Left ventricle myocardium inferior (tissue), 1 donor: Measurements from ENCODE around the gene COL18A1. TPM values are rescaled to one million over a fixed set of nuclear protein-coding genes. Genes with fewer than 3 reads are reported as not detected.

Experiments
- DNase-seq: peaks from one replicate; pipeline ENCODE4 v3.0.0-alpha.2; 2020
- H3K27ac ChIP-seq: fragments of 200-600 bp; replicated peaks from 2 replicates; pipeline ENCODE4 v1.8.0; 2021
- H3K27me3 ChIP-seq: fragments of 200-600 bp; 2 replicates; pipeline ENCODE4 v1.8.0; 2021; ENCODE audit warnings: low read depth
- H3K36me3 ChIP-seq: fragments of 200-600 bp; 2 replicates; pipeline ENCODE4 v1.8.0; 2021
- H3K4me1 ChIP-seq: fragments of 200-600 bp; 2 replicates; pipeline ENCODE4 v1.8.0; 2021
- H3K4me3 ChIP-seq: fragments of 200-600 bp; 2 replicates; pipeline ENCODE4 v1.8.0; 2021; ENCODE audit warnings: mild to moderate bottlenecking, moderate library complexity
- H3K9me3 ChIP-seq: fragments of 200-600 bp; replicated peaks from 2 replicates; pipeline ENCODE4 v1.8.0; 2021
- intact Hi-C: fragments of 100-400 bp; cut with micrococcal nuclease; formaldehyde crosslinking; loops from one replicate; pipeline ENCODE4 v1.11.0; 2022
- total RNA-seq: library from RNA; stranded (reverse); fragmentation: NEBNext Ultra II Directional; extraction: Animal tissue kit (Norgen Biotek cat#: 25700); gene quantifications from one replicate; pipeline ENCODE4 v1.2.1, GENCODE V29; 2021
- TF ChIP-seq, protein P1 (sequence below): fragments of 200-600 bp; IDR thresholded peaks from 2 replicates; pipeline ENCODE4 v1.8.0; 2021; ENCODE audit warnings: antibody characterized with exemption, mild to moderate bottlenecking, borderline replicate concordance
- donor health status: DM: no; HTN: yes; CAD: no; lungs with severe emphysema.

The COL18A1 gene
- total RNA-seq, 1 donor from 2014 or later: 66.5 TPM

DNA sequence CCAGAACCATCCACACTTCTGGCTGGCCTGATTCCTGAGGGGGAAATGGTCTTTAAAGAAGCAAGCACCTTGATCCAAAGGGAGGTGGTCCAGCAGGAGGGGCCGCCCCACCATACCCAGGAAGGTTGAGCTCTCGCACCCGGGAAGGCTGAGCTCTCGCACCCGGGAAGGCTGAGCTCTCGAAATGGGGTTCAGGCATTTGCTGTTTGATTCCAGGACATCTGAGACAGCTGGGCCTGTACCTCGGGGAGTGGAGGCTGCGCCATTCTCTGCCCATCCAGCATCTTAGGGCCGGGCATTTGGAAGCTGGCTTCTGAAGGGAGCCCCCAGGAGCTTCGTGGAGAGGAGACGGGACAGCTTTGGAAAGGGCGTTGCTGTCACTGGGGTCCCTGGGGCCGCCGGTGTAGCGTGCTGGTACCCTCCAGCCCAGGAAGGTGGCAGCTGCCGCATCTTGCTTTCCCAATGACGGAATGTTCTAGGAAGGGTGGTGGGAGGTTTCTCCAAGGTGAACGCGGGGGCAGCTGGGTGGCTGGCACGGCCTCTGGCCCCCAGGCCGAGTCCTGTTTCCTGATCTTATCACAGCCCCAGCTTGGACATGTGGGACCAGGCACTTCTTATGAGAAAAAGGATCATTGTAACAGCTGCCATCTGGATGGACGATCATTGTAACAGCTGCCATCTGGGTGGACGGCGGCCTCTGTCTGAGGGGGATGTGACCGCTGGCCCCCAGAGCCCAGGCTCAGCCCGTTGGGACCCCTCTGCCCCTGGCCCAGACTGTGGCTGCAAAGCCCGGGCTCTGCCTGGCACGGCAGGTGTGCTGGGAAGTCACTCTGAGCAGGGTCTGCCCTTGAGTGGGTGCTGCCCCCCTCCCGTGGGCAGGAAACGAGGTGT, 61.6 kb downstream of the COL18A1 start:
- intact Hi-C loops: no loop called here
- Histone ChIP-seq H3K36me3 (peaks cover 16% of the 10 kb centered on the region), H3K9me3 (peaks cover 10% of the 10 kb centered on the region), H3K4me3 (no peak overlapping the region), H3K27me3 (no peaks in the 10 kb centered on the region), H3K27ac (no peak overlapping the region), H3K4me1 (peaks cover 27% of the 10 kb centered on the region)
- DNase-seq: peak; percentile 11
- TF ChIP-seq, protein P1, sequence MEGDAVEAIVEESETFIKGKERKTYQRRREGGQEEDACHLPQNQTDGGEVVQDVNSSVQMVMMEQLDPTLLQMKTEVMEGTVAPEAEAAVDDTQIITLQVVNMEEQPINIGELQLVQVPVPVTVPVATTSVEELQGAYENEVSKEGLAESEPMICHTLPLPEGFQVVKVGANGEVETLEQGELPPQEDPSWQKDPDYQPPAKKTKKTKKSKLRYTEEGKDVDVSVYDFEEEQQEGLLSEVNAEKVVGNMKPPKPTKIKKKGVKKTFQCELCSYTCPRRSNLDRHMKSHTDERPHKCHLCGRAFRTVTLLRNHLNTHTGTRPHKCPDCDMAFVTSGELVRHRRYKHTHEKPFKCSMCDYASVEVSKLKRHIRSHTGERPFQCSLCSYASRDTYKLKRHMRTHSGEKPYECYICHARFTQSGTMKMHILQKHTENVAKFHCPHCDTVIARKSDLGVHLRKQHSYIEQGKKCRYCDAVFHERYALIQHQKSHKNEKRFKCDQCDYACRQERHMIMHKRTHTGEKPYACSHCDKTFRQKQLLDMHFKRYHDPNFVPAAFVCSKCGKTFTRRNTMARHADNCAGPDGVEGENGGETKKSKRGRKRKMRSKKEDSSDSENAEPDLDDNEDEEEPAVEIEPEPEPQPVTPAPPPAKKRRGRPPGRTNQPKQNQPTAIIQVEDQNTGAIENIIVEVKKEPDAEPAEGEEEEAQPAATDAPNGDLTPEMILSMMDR: no peak

DNA sequence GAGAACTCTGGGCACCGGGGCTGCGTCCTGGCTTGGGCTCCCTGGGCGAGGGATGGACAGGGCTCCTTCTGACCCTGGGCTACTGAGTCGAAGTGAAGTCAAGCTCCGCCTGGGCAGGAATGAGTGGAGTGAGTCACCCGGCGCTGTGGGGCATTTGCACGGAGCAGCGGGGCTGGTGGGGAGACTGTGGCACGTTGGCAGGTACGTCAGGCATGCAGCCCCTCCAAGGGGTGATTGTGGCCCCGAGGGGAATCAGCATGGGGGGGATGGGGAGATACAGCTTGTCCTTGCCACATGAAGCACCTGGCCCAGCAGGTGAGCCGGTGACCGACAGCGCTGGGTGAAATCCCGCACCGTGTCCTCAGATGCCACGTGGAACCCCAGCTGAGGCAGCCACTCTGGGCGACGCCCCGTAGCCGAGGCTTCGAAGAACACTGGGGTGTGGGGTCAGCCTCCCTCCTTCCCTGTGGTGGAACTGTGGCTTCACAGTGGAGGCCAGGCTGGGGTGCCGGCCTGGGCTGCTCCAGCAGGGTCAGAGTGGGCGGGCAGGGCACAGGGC, 62.3 kb downstream of the COL18A1 start:
- no peak overlapping the region for H3K4me3 ChIP-seq
- H3K36me3 ChIP-seq: peaks cover 9% of the 10 kb centered on the region
- H3K4me1 ChIP-seq: peaks cover 34% of the 10 kb centered on the region
- peak; percentile 13 for DNase-seq
- intact Hi-C loops: no loop called here
- H3K9me3 ChIP-seq: peaks cover 3% of the 10 kb centered on the region
- H3K27me3 ChIP-seq: no peaks in the 10 kb centered on the region
- TF ChIP-seq, protein P1: no peak
- no peak overlapping the region for H3K27ac ChIP-seq

DNA sequence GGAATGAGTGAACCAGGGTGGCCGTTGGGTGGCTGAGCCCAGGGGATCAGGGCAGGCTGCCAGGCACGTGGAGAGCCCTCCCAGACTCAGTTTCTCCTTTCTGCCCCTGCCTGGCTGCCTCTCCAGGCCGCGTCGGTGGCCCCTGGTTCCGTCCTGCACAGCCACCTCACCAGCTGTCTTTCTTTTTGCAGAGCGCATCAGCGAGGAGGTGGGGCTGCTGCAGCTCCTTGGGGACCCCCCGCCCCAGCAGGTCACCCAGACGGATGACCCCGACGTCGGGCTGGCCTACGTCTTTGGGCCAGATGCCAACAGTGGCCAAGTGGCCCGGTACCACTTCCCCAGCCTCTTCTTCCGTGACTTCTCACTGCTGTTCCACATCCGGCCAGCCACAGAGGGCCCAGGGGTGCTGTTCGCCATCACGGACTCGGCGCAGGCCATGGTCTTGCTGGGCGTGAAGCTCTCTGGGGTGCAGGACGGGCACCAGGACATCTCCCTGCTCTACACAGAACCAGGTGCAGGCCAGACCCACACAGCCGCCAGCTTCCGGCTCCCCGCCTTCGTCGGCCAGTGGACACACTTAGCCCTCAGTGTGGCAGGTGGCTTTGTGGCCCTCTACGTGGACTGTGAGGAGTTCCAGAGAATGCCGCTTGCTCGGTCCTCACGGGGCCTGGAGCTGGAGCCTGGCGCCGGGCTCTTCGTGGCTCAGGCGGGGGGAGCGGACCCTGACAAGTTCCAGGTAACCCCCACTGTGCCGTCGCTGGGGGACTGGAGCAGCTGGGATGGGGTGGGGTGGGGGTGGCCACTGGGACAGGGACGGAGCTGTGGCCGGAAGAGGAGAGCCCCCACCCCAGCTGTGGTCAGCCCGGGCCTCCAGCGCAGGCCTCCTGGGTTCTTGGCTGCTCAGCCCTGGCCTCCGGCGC, 63.3 kb downstream of the COL18A1 start:
- Histone ChIP-seq H3K4me3 (no peak overlapping the region), H3K27me3 (no peaks in the 10 kb centered on the region), H3K36me3 (peaks cover 9% of the 10 kb centered on the region), H3K27ac (peak overlapping the region; percentile 84), H3K9me3 (no peaks in the 10 kb centered on the region), H3K4me1 (peaks cover 44% of the 10 kb centered on the region)
- intact Hi-C loops: no loop called here
- peak; percentile 15 for DNase-seq
- TF ChIP-seq, protein P1: no peak

DNA sequence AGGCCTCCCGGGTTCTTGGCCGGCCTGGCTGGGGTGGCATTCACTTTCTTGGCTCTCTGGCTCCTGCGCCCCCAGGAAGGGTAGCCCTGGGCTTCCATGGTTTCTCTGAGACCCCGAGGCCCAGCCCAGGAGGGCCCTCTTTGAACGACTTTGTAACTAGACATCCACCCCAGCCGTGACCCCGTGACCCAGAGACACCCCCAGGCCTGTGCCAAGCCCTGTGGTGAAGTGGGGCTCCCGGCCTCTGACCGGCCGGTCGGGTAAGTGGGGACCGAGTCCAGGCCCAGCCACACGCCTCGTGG, 64.0 kb downstream of the COL18A1 start:
- peak; percentile 15 for DNase-seq
- peaks cover 44% of the 10 kb centered on the region for H3K4me1 ChIP-seq
- H3K27me3 ChIP-seq: no peaks in the 10 kb centered on the region
- no peak overlapping the region for H3K4me3 ChIP-seq
- peaks cover 9% of the 10 kb centered on the region for H3K36me3 ChIP-seq
- no peaks in the 10 kb centered on the region for H3K9me3 ChIP-seq
- intact Hi-C loops: no loop called here
- TF ChIP-seq, protein P1: no peak
- peak overlapping the region; percentile 84 for H3K27ac ChIP-seq

DNA sequence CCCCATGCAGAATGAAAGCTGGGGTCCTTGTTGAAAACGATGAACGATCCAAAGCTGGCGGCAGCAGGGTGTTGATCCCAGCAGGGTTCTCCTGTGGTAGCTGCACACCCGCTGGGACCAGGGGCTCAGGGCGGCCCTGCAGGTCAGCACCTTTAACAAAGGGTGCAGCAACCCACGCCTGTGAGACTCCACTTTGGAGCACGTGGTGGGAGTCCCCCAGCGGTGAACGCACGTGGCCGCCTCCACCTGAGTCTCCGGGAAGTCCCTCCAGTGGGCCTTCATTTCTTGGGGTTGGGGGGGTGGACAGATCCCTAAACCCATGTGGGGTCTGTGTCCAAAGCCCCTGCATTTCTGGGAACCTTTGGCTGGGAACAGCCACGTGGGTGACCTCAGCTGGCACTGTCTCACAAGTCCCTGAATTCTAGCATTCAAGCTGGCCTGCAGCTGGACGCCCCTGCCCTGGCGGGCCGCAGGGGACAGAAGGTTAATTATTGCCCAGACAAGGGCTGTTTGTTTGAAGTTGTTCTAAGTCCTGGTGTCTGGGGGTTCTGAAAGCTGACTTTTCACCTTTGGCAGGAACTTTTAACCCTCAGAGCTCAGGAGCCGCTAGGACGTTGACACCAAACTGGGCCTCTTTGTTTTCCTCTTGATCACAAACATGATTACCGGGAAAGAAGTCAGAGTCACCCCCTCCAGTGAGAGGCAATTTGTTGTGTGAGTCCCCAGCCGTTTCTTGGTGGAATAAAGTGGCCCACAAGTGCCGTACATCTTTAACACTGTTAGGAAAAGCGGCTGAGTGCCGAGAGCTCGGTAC, 64.5 kb downstream of the COL18A1 start:
- Histone ChIP-seq H3K36me3 (peaks cover 10% of the 10 kb centered on the region), H3K4me1 (peaks cover 44% of the 10 kb centered on the region), H3K4me3 (no peak overlapping the region), H3K9me3 (no peaks in the 10 kb centered on the region), H3K27ac (peak overlapping the region; percentile 84), H3K27me3 (no peaks in the 10 kb centered on the region)
- TF ChIP-seq, protein P1: no peak
- intact Hi-C loops: no loop called here
- peak; percentile 18 for DNase-seq
